Stomach (tissue), 9 donors: ENCODE results near the gene ASS1. TPM values are rescaled to one million over a fixed set of nuclear protein-coding genes. Genes with fewer than 3 reads are reported as not detected.

Source experiments
- DNase-seq, 2 donors: peaks; one replicate each; pipeline versions ENCODE4 v3.0.0 to v3.0.0-alpha.2; 2013 to 2019
- H3K27ac ChIP-seq, 5 donors: fragments of 200-600 bp in 4 of 5; sonication (generic) in 4 of 5; one replicate each; pipeline ENCODE4 v1.5.1; 2013 to 2019; ENCODE audit warnings: mild to moderate bottlenecking in 1 of 5, moderate library complexity in 1 of 5
- H3K27me3 ChIP-seq, 3 donors: fragments of 200-600 bp; sonication (generic); one replicate each; pipeline ENCODE4 v1.5.1; 2017 to 2019; ENCODE audit warnings: mixed run types in 1 of 3
- H3K36me3 ChIP-seq, 4 donors: fragments of 200-600 bp; sonication (generic); 1 replicate in 3 of 4; 2 replicates in 1 of 4; pipeline ENCODE4 v1.5.1; 2016 to 2019
- H3K4me1 ChIP-seq, 4 donors: fragments of 200-600 bp; sonication (generic); one replicate each; pipeline ENCODE4 v1.5.1; 2016 to 2019
- H3K4me3 ChIP-seq, 4 donors: fragments of 200-600 bp; sonication (generic) in 3 of 4; one replicate each; pipeline ENCODE4 v1.5.1; 2016 to 2019; ENCODE audit warnings: mild to moderate bottlenecking in 1 of 4
- H3K9me3 ChIP-seq, 4 donors: fragments of 200-600 bp; sonication (generic); one replicate each; pipeline ENCODE4 v1.5.1; 2016 to 2019
- EP300 ChIP-seq: sonication (generic); formaldehyde crosslinking; IDR thresholded peaks from one replicate; pipeline ENCODE4 v1.6.1; 2017; ENCODE audit warnings: antibody characterized with exemption
- POLR2A ChIP-seq, 4 donors: fragments of 450-650 bp; IDR thresholded peaks; one replicate each; pipeline ENCODE4 v1.6.1; 2016; ENCODE audit warnings: antibody characterized with exemption in 4 of 4, control low read depth in 2 of 4, mild to moderate bottlenecking in 1 of 4, moderate library complexity in 1 of 4
- POLR2AphosphoS5 ChIP-seq, 3 donors: sonication (generic); formaldehyde crosslinking; IDR thresholded peaks; one replicate each; pipeline ENCODE4 v1.6.1; 2016; ENCODE audit warnings: antibody characterized with exemption in 3 of 3
- WGBS, 5 donors: extraction: QIAGEN DNeasy Blood & Tissue Kit in 3 of 5; methylation state at CpG; one replicate each; pipeline versions ENCODE4 v1.1.5 to v1.1.7; 2013 to 2018; 5-methylcytosine and 5-hydroxymethylcytosine counted together
- intact Hi-C: fragments of 100-400 bp; cut with DNase I; formaldehyde crosslinking; loops from one replicate; pipeline ENCODE4 v1.15.1; 2023; ENCODE audit warnings: low total_unique reads
- polyA plus RNA-seq, 3 donors: library from polyadenylated mRNA; stranded (reverse); fragments of 200-250 nt; gene quantifications; one replicate each; pipeline ENCODE4 v1.2.3, GENCODE V29; 2013
- total RNA-seq, 5 donors: library from RNA; depleted of rRNA; stranded (reverse); fragments of >200 nt; gene quantifications; one replicate each; pipeline versions ENCODE4 v1.1.0 to v1.2.3, GENCODE V29; 2014 to 2016
- TF ChIP-seq, protein P1 (sequence below), 7 experiments: fragments of 450-650 bp in 4 of 7; fragments of 200-600 bp in 3 of 7; sonication (generic) in 3 of 7; IDR thresholded peaks; one replicate each; pipeline ENCODE4 v1.5.1; 2016 to 2019; ENCODE audit warnings: antibody characterized with exemption in 7 of 7, control low read depth in 2 of 7, mild to moderate bottlenecking in 1 of 7
- donor health status: healthy with polysubstance abuse.
- donor health status: Bipolar disorder and iron deficiency.
- donor health status: healthy.

The ASS1 gene
- total and polyA plus RNA-seq, 8 donors: 9.8 to 147 (median 60.1) TPM

DNA sequence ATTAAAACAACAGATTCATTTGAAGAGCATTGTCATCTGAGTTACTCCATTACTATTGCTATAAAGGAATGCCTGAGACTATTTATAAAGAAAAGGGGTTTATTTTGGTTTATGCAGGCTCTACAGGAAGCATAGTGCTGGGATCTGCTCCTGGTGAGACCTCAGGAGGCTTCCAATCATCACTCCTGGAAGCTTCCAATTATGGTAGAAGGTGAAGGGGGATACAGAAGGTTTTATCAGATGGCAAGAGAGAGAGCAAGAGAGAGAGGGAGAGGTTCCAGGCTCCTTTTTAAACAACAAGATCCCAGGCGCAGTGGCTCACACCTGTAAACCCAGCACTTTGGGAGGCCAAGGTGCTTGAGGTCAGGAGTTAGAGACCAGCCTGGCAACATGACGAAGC is 63.5 kb downstream of the ASS1 start:
- Histone ChIP-seq H3K27me3 (no peaks in the 10 kb centered on the region), H3K4me3 (no peak overlapping the region), H3K4me1 (no peaks in the 10 kb centered on the region), H3K36me3 (no peaks in the 10 kb centered on the region), H3K27ac (no peak overlapping the region), H3K9me3 (peaks cover 0 to 11% (median 7%) of the 10 kb centered on the region in 4 donors)
- DNase-seq: no peak
- 38 to 65% (median 48%) methylated on average over 2 of the region's 2 CpGs for WGBS, 5 donors
- no peak for TF ChIP-seq POLR2A (IDR thresholded peaks at IDR 0.05)
- intact Hi-C loops: no loop called here

DNA sequence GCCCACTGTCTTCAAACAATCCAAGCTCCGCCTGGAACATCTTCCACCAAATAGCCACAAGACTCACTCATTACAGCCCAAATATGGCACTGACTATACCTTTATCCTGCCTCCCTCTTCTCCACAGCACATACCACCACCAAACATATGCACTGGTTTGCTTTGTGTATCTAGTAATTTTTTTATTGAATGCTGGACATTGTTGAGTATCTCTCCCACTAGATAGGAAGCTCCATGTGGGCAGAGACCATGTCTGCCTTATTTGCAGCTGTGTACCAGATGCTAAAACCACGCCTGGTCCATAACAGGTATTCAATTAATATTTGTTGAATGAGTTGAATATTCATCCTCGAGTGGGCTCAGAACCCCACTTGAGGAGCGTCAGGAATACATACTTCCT is 67.4 kb downstream of the ASS1 start:
- Histone ChIP-seq H3K36me3 (no peaks in the 10 kb centered on the region), H3K4me1 (no peaks in the 10 kb centered on the region), H3K4me3 (no peak overlapping the region), H3K27me3 (peaks cover 0 to 12% (median 0%) of the 10 kb centered on the region in 3 donors), H3K27ac (no peak overlapping the region), H3K9me3 (peaks cover 0 to 11% (median 7%) of the 10 kb centered on the region in 4 donors)
- no peak for DNase-seq
- no peak for TF ChIP-seq POLR2A (IDR thresholded peaks at IDR 0.05)
- TF ChIP-seq EP300: no peak
- TF ChIP-seq, protein P1, sequence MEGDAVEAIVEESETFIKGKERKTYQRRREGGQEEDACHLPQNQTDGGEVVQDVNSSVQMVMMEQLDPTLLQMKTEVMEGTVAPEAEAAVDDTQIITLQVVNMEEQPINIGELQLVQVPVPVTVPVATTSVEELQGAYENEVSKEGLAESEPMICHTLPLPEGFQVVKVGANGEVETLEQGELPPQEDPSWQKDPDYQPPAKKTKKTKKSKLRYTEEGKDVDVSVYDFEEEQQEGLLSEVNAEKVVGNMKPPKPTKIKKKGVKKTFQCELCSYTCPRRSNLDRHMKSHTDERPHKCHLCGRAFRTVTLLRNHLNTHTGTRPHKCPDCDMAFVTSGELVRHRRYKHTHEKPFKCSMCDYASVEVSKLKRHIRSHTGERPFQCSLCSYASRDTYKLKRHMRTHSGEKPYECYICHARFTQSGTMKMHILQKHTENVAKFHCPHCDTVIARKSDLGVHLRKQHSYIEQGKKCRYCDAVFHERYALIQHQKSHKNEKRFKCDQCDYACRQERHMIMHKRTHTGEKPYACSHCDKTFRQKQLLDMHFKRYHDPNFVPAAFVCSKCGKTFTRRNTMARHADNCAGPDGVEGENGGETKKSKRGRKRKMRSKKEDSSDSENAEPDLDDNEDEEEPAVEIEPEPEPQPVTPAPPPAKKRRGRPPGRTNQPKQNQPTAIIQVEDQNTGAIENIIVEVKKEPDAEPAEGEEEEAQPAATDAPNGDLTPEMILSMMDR (IDR thresholded peaks at IDR 0.05): no peak
- no peak for TF ChIP-seq POLR2AphosphoS5 (IDR thresholded peaks at IDR 0.05)
- 83 to 97% (median 87%) methylated on average over 3 to 4 of the region's 4 CpGs for WGBS, 5 donors
- intact Hi-C loops: no loop called here

GRCh38 chr9:130513078-130513477 is 68.3 kb downstream of the ASS1 start:
- intact Hi-C loops: no loop called here
- H3K9me3 ChIP-seq: peaks cover 0 to 11% (median 7%) of the 10 kb centered on the region in 4 donors
- no peak overlapping the region for H3K27ac ChIP-seq
- H3K36me3 ChIP-seq: no peaks in the 10 kb centered on the region
- H3K4me1 ChIP-seq: no peaks in the 10 kb centered on the region
- H3K4me3 ChIP-seq: no peak overlapping the region
- DNase-seq: no peak
- peaks cover 0 to 12% (median 0%) of the 10 kb centered on the region in 3 donors for H3K27me3 ChIP-seq
- no peak for TF ChIP-seq POLR2A (IDR thresholded peaks at IDR 0.05)
- no peak for TF ChIP-seq EP300
- TF ChIP-seq POLR2AphosphoS5 (IDR thresholded peaks at IDR 0.05): no peak
- TF ChIP-seq, protein P1 (IDR thresholded peaks at IDR 0.05): no peak
- WGBS, 5 donors: 81 to 93% (median 88%) methylated on average over 1 of the region's 1 CpG

- 61 to 81% (median 63%) methylated on average over 4 of the region's 4 CpGs for WGBS, 5 donors
- intact Hi-C loops: no loop called here
- H3K36me3 ChIP-seq: no peaks in the 10 kb centered on the region
- H3K27ac ChIP-seq: no peak overlapping the region
- no peak for TF ChIP-seq POLR2AphosphoS5 (IDR thresholded peaks at IDR 0.05)
- TF ChIP-seq POLR2A (IDR thresholded peaks at IDR 0.05): no peak
- no peak for TF ChIP-seq EP300
- TF ChIP-seq, protein P1 (IDR thresholded peaks at IDR 0.05): no peak
- peaks cover 0 to 18% (median 0%) of the 10 kb centered on the region in 3 donors for H3K27me3 ChIP-seq
- H3K4me3 ChIP-seq: no peak overlapping the region
- no peaks in the 10 kb centered on the region for H3K4me1 ChIP-seq
- DNase-seq: no peak
- no peaks in the 10 kb centered on the region for H3K9me3 ChIP-seq
Measured at GRCh38 chr9:130518233-130518632, 73.5 kb downstream of the ASS1 start.

DNA sequence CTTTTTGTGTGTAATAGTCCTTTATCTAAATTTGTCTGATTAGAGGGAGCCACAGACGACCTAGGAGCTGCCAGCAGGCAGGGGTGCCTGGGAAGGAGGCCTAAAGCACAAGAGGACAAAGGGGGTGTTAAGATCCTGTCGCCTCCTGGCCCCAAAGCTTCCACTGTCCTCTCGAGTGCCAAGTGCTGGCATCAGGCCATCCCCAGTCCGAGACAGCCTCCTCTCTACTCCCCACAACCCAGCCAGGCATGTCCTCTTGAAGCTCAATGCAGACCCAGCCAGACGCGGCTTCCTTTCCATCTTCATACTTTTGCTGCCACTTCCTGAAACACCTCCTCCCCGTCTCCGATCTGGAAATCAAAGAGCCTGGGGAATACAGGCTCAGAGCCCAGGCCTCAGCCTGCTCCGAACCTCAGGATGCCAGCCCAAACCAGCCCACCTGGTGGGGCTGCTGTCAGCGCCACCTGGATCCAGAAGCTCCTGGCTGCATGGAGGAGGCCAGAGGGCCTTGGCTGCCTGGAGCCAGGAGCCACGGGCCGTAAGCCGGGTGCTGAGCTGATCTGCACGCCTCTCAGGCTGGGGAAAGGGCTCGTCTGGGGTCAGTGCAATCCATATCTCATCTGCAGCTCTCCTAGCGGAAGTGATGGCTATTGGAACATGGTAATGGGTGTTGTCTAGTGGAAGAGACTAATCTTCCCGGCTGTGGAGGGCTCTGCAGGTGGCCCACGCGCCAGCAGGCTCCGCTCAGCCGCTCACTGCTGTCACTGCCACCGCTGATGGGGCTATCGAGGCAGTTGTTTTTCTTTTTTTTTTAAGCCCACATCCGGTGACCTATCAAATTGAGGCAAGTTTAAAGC is 74.4 kb downstream of the ASS1 start:
- no peak for DNase-seq
- no peaks in the 10 kb centered on the region for H3K9me3 ChIP-seq
- H3K4me1 ChIP-seq: no peaks in the 10 kb centered on the region
- no peak overlapping the region for H3K4me3 ChIP-seq
- H3K27ac ChIP-seq: no peak overlapping the region
- WGBS, 5 donors: 57 to 76% (median 65%) methylated on average over 18 to 24 of the region's 24 CpGs
- no peak for TF ChIP-seq POLR2A (IDR thresholded peaks at IDR 0.05)
- TF ChIP-seq EP300: no peak
- TF ChIP-seq, protein P1 (IDR thresholded peaks at IDR 0.05): no peak
- no peak for TF ChIP-seq POLR2AphosphoS5 (IDR thresholded peaks at IDR 0.05)
- intact Hi-C loops: no loop called here
- H3K27me3 ChIP-seq: peaks cover 0 to 27% (median 7%) of the 10 kb centered on the region in 3 donors
- H3K36me3 ChIP-seq: no peaks in the 10 kb centered on the region
